K562 (cell line): ENCODE measurements around the gene UBE2QL1. TPM values are rescaled to one million over a fixed set of nuclear protein-coding genes. Genes with fewer than 3 reads are reported as not detected.

ENCODE experiments used
- BRD4 ChIP-seq: fragments of 200-600 bp; sonication (generic); IDR thresholded peaks from 2 replicates; pipeline ENCODE4 v1.6.1; 2017; ENCODE audit warnings: inconsistent platforms
- CTBP1 ChIP-seq: fragments of 450-650 bp; IDR thresholded peaks from 2 replicates; pipeline ENCODE4 v1.6.1; 2016; ENCODE audit warnings: borderline replicate concordance
- E2F1 ChIP-seq: sonication (generic); formaldehyde crosslinking; IDR thresholded peaks from 2 replicates; pipeline ENCODE4 v1.8.1; 2023; ENCODE audit warnings: mild to moderate bottlenecking, missing genetic modification reagents, moderate library complexity
- FOXJ3 ChIP-seq: sonication (generic); formaldehyde crosslinking; IDR thresholded peaks from 2 replicates; pipeline ENCODE4 v1.4.0; 2020; ENCODE audit warnings: mild to moderate bottlenecking, missing genetic modification reagents
- HDGF ChIP-seq: fragments of 450-650 bp; IDR thresholded peaks from 2 replicates; pipeline ENCODE4 v1.6.1; 2016
- HMBOX1 ChIP-seq: sonication (generic); IDR thresholded peaks from 2 replicates; pipeline ENCODE4 v1.6.1; 2016
- NEUROD1 ChIP-seq: fragments of 150-350 bp; IDR thresholded peaks from 2 replicates; pipeline ENCODE4 v1.6.1; 2014; ENCODE audit warnings: borderline replicate concordance, low read length, low read depth; ENCODE audit not compliant: partially characterized antibody
- PCBP2 ChIP-seq: fragments of 200-400 bp; formaldehyde crosslinking; IDR thresholded peaks from 2 replicates; pipeline ENCODE4 v1.6.1; 2018; ENCODE audit warnings: low read length, low read depth, mild to moderate bottlenecking, moderate library complexity; ENCODE audit not compliant: poor library complexity, severe bottlenecking
- PML ChIP-seq: IDR thresholded peaks from 2 replicates; pipeline ENCODE4 v1.6.1; 2012; ENCODE audit warnings: low read length, inconsistent platforms
- POLR2AphosphoS5 ChIP-seq: IDR thresholded peaks from 2 replicates; pipeline ENCODE4 v1.6.1; 2011; ENCODE audit warnings: mild to moderate bottlenecking, low read depth, low read length, moderate library complexity; ENCODE audit not compliant: control insufficient read depth, insufficient read depth
- PURB ChIP-seq: sonication (generic); formaldehyde crosslinking; IDR thresholded peaks from 2 replicates; pipeline ENCODE4 v1.9.0; 2021; ENCODE audit warnings: low read depth, mild to moderate bottlenecking, missing genetic modification reagents
- SMAD2 ChIP-seq: fragments of 150-350 bp; IDR thresholded peaks from 2 replicates; pipeline ENCODE4 v1.6.1; 2014; ENCODE audit warnings: low read depth, mild to moderate bottlenecking, low read length
- ZFP30 ChIP-seq: fragments of 250-450 bp; sonication (Bioruptor Pico); IDR thresholded peaks from 2 replicates; pipeline ENCODE4 v1.8.0; 2022; ENCODE audit warnings: moderate library complexity, mild to moderate bottlenecking, inconsistent platforms, borderline replicate concordance
- ZNF133 ChIP-seq: fragments of 250-450 bp; sonication (Bioruptor Pico); IDR thresholded peaks from 2 replicates; pipeline ENCODE4 v1.4.0; 2020; ENCODE audit warnings: mild to moderate bottlenecking
- ZNF407 ChIP-seq: fragments of 450-650 bp; IDR thresholded peaks from 2 replicates; pipeline ENCODE4 v1.6.1; 2016; ENCODE audit warnings: low read depth
- ZNF511 ChIP-seq: sonication (generic); formaldehyde crosslinking; IDR thresholded peaks from 2 replicates; pipeline ENCODE4 v1.8.0; 2022; ENCODE audit warnings: mild to moderate bottlenecking, missing genetic modification reagents
- ZNF766 ChIP-seq: fragments of 200-800 bp; sonication (Bioruptor generic); conservative IDR thresholded peaks from 2 replicates; pipeline ENCODE4 v1.6.1; 2016; ENCODE audit warnings: missing genetic modification characterization, missing compliant biosample characterization
- polyA plus RNA-seq, 8 experiments: library from polyadenylated mRNA; depleted of rRNA in 4 of 8; stranded (reverse) in 5 of 8; unstranded in 3 of 8; fragments of >200 nt; fragmentation: Nextera tagmentation in 2 of 8; fragmentation: Illumina TruSeq in 1 of 8; extraction: Ambion mirVana in 2 of 8; extraction: Trizol in 1 of 8; gene quantifications; 2 replicates each; pipeline versions ENCODE4 v1.2.1 to v1.2.3, GENCODE V29; 2011 to 2014; ENCODE audit warnings: inconsistent platforms in 1 of 8, missing spikeins in 1 of 8
- total RNA-seq, 7 experiments: library from RNA; depleted of rRNA in 6 of 7; stranded (reverse); fragments of >200 nt in 6 of 7; fragmentation: Illumina TruSeq in 2 of 7; extraction: Trizol in 2 of 7; gene quantifications; 2 replicates each; pipeline versions ENCODE4 v1.2.1 to v1.2.3, GENCODE V29; 2011 to 2021; ENCODE audit warnings: low replicate concordance in 1 of 7

Gene UBE2QL1
- total and polyA plus RNA-seq, 9 of the 15 experiments (the other 6 are each of a cell fraction or from before 2014, with no cell fraction given): not detected

GRCh38 chr5:6408627-6409446 is 39.8 kb upstream of the UBE2QL1 start (continued):
- TF ChIP-seq ZNF407 (no peak), E2F1 (CRISPR knock-in tag) (no peak), FOXJ3 (no peak), PML (no peak), NEUROD1 (no peak), POLR2AphosphoS5 (no peak), HMBOX1 (no peak), BRD4 (no peak), ZNF511 (CRISPR knock-in tag) (no peak), SMAD2 (no peak), CTBP1 (peak; percentile 95), ZNF133 (no peak), PCBP2 (no peak), PURB (no peak), HDGF (no peak), ZFP30 (no peak), ZNF766 (CRISPR knock-in tag) (no peak)
